ENCODE measurements around the gene MDP1. TPM values are rescaled to one million over a fixed set of nuclear protein-coding genes. Genes with fewer than 3 reads are reported as not detected.

Gene MDP1
- total RNA-seq, 2 experiments from 2014 or later: 23.2 to 26.6 TPM

GRCh38 chr14:24177041-24177825 is 38.6 kb downstream of the MDP1 start:
- CTCF ChIA-PET (ENCODE audit: unreplicated experiment): no interaction called here
- no TSS peak for BruUV-seq (replicated peaks)
- no peaks in the 10 kb centered on the region for H4K20me1 ChIP-seq (ENCODE audit: insufficient read depth, low read length)
- POLR2A ChIA-PET: interaction anchor here (1.1 kb wide), 1 partner anchor 10 kb away, joined by 4 read pairs; no protein-coding TSS in a partner anchor
- no peaks in the 10 kb centered on the region for H3K9me2 ChIP-seq (ENCODE audit: insufficient read depth, low read length)
- H3K4me1 ChIP-seq (ENCODE audit: insufficient read depth, low read length, poor library complexity, severe bottlenecking): no peaks in the 10 kb centered on the region
- no peak overlapping the region for H3K4me2 ChIP-seq (ENCODE audit: low read length)
- no peaks in the 10 kb centered on the region for H3K79me2 ChIP-seq (ENCODE audit: insufficient read depth, low read depth, low read length)
- no peak overlapping the region for H3K4me3 ChIP-seq (ENCODE audit: low read depth, low read length, poor library complexity, severe bottlenecking)
- intact Hi-C loops (cut with micrococcal nuclease; ENCODE audit: unreplicated experiment): no loop called here
- no peak overlapping the region for H3K27ac ChIP-seq (ENCODE audit: low read depth, low read length, poor library complexity, severe bottlenecking)
- TF ChIP-seq CTCF (conservative IDR thresholded peaks at IDR 0.05; ENCODE audit: low read length): no peak
- TF ChIP-seq EZH2phosphoT487 (IDR thresholded peaks at IDR 0.05; ENCODE audit: borderline replicate concordance, low read depth, low read length): no peak
- H2AFZ ChIP-seq (ENCODE audit: low read length): no peak overlapping the region
- no peak for DNase-seq (ENCODE audit: low spot score)
- peaks cover 38% of the 10 kb centered on the region for H3K36me3 ChIP-seq (ENCODE audit: insufficient read depth, low read length)
- H3K9me3 ChIP-seq (ENCODE audit: low read length): no peaks in the 10 kb centered on the region

GRCh38 chr14:24176599-24176998 is 39.3 kb downstream of the MDP1 start:
- peaks cover 35% of the 10 kb centered on the region for H3K36me3 ChIP-seq (ENCODE audit: insufficient read depth, low read length)

More at GRCh38 chr14:24176599-24176998, 39.3 kb downstream of the MDP1 start:
- no peak overlapping the region for H3K27ac ChIP-seq (ENCODE audit: low read depth, low read length, poor library complexity, severe bottlenecking)
- intact Hi-C loops (cut with micrococcal nuclease; ENCODE audit: unreplicated experiment): no loop called here
- H2AFZ ChIP-seq (ENCODE audit: low read length): no peak overlapping the region
- H3K9me3 ChIP-seq (ENCODE audit: low read length): no peaks in the 10 kb centered on the region
- ChIA-PET POLR2A (no interaction called here), CTCF (ENCODE audit: unreplicated experiment) (no interaction called here)
- no TSS peak for BruUV-seq (replicated peaks)
- no peaks in the 10 kb centered on the region for H3K9me2 ChIP-seq (ENCODE audit: insufficient read depth, low read length)
- no peaks in the 10 kb centered on the region for H4K20me1 ChIP-seq (ENCODE audit: insufficient read depth, low read length)
- no peak for DNase-seq (ENCODE audit: low spot score)
- H3K79me2 ChIP-seq (ENCODE audit: insufficient read depth, low read depth, low read length): no peaks in the 10 kb centered on the region
- no peak overlapping the region for H3K4me2 ChIP-seq (ENCODE audit: low read length)
- TF ChIP-seq CTCF (conservative IDR thresholded peaks at IDR 0.05; ENCODE audit: low read length) (no peak), EZH2phosphoT487 (IDR thresholded peaks at IDR 0.05; ENCODE audit: borderline replicate concordance, low read depth, low read length) (no peak)
- no peaks in the 10 kb centered on the region for H3K4me1 ChIP-seq (ENCODE audit: insufficient read depth, low read length, poor library complexity, severe bottlenecking)
- no peak overlapping the region for H3K4me3 ChIP-seq (ENCODE audit: low read depth, low read length, poor library complexity, severe bottlenecking)

Measured in OCI-LY7 (cell line).